Ectodermal cell (in vitro differentiated cells): ENCODE measurements around the gene OLIG3.

Experiments used
- H3K27ac ChIP-seq: 2 replicates; pipeline ENCODE4 v1.7.0; 2013; ENCODE audit warnings: mild to moderate bottlenecking, low read depth, low read length; ENCODE audit not compliant: insufficient read depth, poor library complexity, severe bottlenecking
- H3K27me3 ChIP-seq: 2 replicates; pipeline ENCODE4 v1.7.0; 2013; ENCODE audit warnings: mild to moderate bottlenecking, low read length; ENCODE audit not compliant: insufficient read depth, control insufficient read depth, poor library complexity, severe bottlenecking
- H3K36me3 ChIP-seq: one replicate; pipeline ENCODE4 v1.7.0; 2013; ENCODE audit warnings: low read length; ENCODE audit not compliant: control insufficient read depth, insufficient read depth
- H3K4me1 ChIP-seq: one replicate; pipeline ENCODE4 v1.7.0; 2013; ENCODE audit warnings: low read length; ENCODE audit not compliant: control insufficient read depth, insufficient read depth
- H3K4me3 ChIP-seq: 2 replicates; pipeline ENCODE4 v1.7.0; 2013; ENCODE audit warnings: low read depth, low read length, control low read depth; ENCODE audit not compliant: insufficient read depth
- H3K9me3 ChIP-seq: 2 replicates; pipeline ENCODE4 v1.7.0; 2013; ENCODE audit warnings: mild to moderate bottlenecking, low read length, moderate library complexity; ENCODE audit not compliant: control insufficient read depth
- WGBS, 2 experiments: methylation state at CpG; one replicate each; pipeline ENCODE4 v1.1.7; 2013; ENCODE audit warnings: missing lambda C conversion rate in 2 of 2; 5-methylcytosine and 5-hydroxymethylcytosine counted together

The OLIG3 gene

GRCh38 chr6:137471986-137472385 lies 22.2 kb downstream of the OLIG3 start:
- H3K4me1 ChIP-seq, result peaks cover 15% of the 10 kb centered on the region
- no peaks in the 10 kb centered on the region for H3K36me3 ChIP-seq
- WGBS, 2 experiments, result 94 to 100% methylated on average over 2 of the region's 2 CpGs
- no peak overlapping the region for H3K4me3 ChIP-seq
- no peak overlapping the region for H3K27ac ChIP-seq
- H3K9me3 ChIP-seq, result no peaks in the 10 kb centered on the region
- no peaks in the 10 kb centered on the region for H3K27me3 ChIP-seq

GRCh38 chr6:137471497-137471896 lies 22.7 kb downstream of the OLIG3 start:
- no peaks in the 10 kb centered on the region for H3K9me3 ChIP-seq
- no peak overlapping the region for H3K4me3 ChIP-seq
- no peaks in the 10 kb centered on the region for H3K27me3 ChIP-seq
- H3K4me1 ChIP-seq, result peaks cover 15% of the 10 kb centered on the region
- no peak overlapping the region for H3K27ac ChIP-seq
- H3K36me3 ChIP-seq, result no peaks in the 10 kb centered on the region
- WGBS, 2 experiments, result 72 to 74% methylated on average over 5 of the region's 5 CpGs

- no peaks in the 10 kb centered on the region for H3K36me3 ChIP-seq
- H3K9me3 ChIP-seq, result no peaks in the 10 kb centered on the region
- no peak overlapping the region for H3K4me3 ChIP-seq
- peaks cover 10% of the 10 kb centered on the region for H3K4me1 ChIP-seq
- no peaks in the 10 kb centered on the region for H3K27me3 ChIP-seq
- WGBS, 2 experiments, result 96 to 98% methylated on average over 6 of the region's 6 CpGs
- no peak overlapping the region for H3K27ac ChIP-seq
Observed at GRCh38 chr6:137467211-137467610, 27.0 kb downstream of the OLIG3 start.

GRCh38 chr6:137465378-137466009 lies 28.7 kb downstream of the OLIG3 start:
- no peak overlapping the region for H3K27ac ChIP-seq
- H3K4me3 ChIP-seq, result no peak overlapping the region
- H3K4me1 ChIP-seq, result no peaks in the 10 kb centered on the region
- no peaks in the 10 kb centered on the region for H3K27me3 ChIP-seq
- H3K36me3 ChIP-seq, result no peaks in the 10 kb centered on the region
- no peaks in the 10 kb centered on the region for H3K9me3 ChIP-seq
- WGBS, 2 experiments, result 86 to 87% methylated on average over 7 of the region's 7 CpGs

GRCh38 chr6:137452333-137452894 lies 41.8 kb downstream of the OLIG3 start:
- Histone ChIP-seq H3K27ac (no peak overlapping the region), H3K4me3 (no peak overlapping the region), H3K9me3 (no peaks in the 10 kb centered on the region), H3K36me3 (no peaks in the 10 kb centered on the region), H3K4me1 (no peaks in the 10 kb centered on the region), H3K27me3 (no peaks in the 10 kb centered on the region)
- WGBS, 2 experiments, result 98% methylated on average over 3 to 5 of the region's 7 CpGs

- 18 to 44% methylated on average over 1 of the region's 1 CpG for WGBS, 2 experiments
- H3K4me1 ChIP-seq, result no peaks in the 10 kb centered on the region
- H3K9me3 ChIP-seq, result no peaks in the 10 kb centered on the region
Observed at GRCh38 chr6:137443901-137444300, 50.3 kb downstream of the OLIG3 start.

More at GRCh38 chr6:137443901-137444300, 50.3 kb downstream of the OLIG3 start:
- Histone ChIP-seq H3K27ac (no peak overlapping the region), H3K27me3 (no peaks in the 10 kb centered on the region), H3K4me3 (no peak overlapping the region), H3K36me3 (no peaks in the 10 kb centered on the region)
